Measurements from ENCODE around the gene MIS18BP1.

- TF ChIP-seq CTCF (conservative IDR thresholded peaks at IDR 0.05; ENCODE audit: low read depth, low read length) (no peak), SMC3 (IDR thresholded peaks at IDR 0.05; ENCODE audit: low read depth, low read length) (no peak), POLR2A (IDR thresholded peaks at IDR 0.05; ENCODE audit: low read depth, low read length) (no peak), CEBPB (IDR thresholded peaks at IDR 0.05; ENCODE audit: low read depth, low read length) (no peak), FOS (IDR thresholded peaks at IDR 0.05; ENCODE audit: low read depth, low read length) (no peak)
Observed at GRCh38 chr14:45287610-45288009, 34.6 kb upstream of the MIS18BP1 start.
